Endodermal cell (in vitro differentiated cells): ENCODE results near the gene SFXN1. TPM values are rescaled to one million over a fixed set of nuclear protein-coding genes. Genes with fewer than 3 reads are reported as not detected.

Source experiments
- DNase-seq: peaks from one replicate; pipeline ENCODE4 v3.0.0-alpha.2; 2017
- H3K27ac ChIP-seq: 2 replicates; pipeline ENCODE4 v1.5.1; 2013; ENCODE audit warnings: mild to moderate bottlenecking, low read depth, low read length, moderate library complexity
- H3K27me3 ChIP-seq: 2 replicates; pipeline ENCODE4 v1.6.1; 2013; ENCODE audit warnings: mild to moderate bottlenecking, low read length, moderate library complexity; ENCODE audit not compliant: insufficient read depth, control insufficient read depth, poor library complexity, severe bottlenecking
- H3K36me3 ChIP-seq: 2 replicates; pipeline ENCODE4 v1.7.0; 2013; ENCODE audit warnings: mild to moderate bottlenecking, low read length, moderate library complexity; ENCODE audit not compliant: control insufficient read depth, insufficient read depth
- H3K4me1 ChIP-seq: one replicate; pipeline ENCODE4 v1.7.0; 2013; ENCODE audit warnings: low read length; ENCODE audit not compliant: control insufficient read depth, insufficient read depth
- H3K4me3 ChIP-seq: 2 replicates; pipeline ENCODE4 v1.5.1; 2013; ENCODE audit warnings: mild to moderate bottlenecking, low read length, moderate library complexity
- H3K9ac ChIP-seq: 2 replicates; pipeline ENCODE4 v1.6.1; 2013; ENCODE audit warnings: mild to moderate bottlenecking, low read length, moderate library complexity; ENCODE audit not compliant: poor library complexity, severe bottlenecking; ENCODE audit errors: extremely low read depth
- H3K9me3 ChIP-seq: 2 replicates; pipeline ENCODE4 v1.6.1; 2013; ENCODE audit warnings: mild to moderate bottlenecking, low read length, moderate library complexity; ENCODE audit not compliant: control insufficient read depth
- H3K27ac Mint-ChIP-seq: 2 replicates; pipeline ENCODE4 v1.8.0; 2020; ENCODE audit warnings: mixed read lengths
- H3K27me3 Mint-ChIP-seq: 2 replicates; pipeline ENCODE4 v1.8.0; 2021; ENCODE audit warnings: mild to moderate bottlenecking, mixed read lengths; ENCODE audit not compliant: insufficient read depth
- H3K36me3 Mint-ChIP-seq: 2 replicates; pipeline ENCODE4 v1.8.0; 2020; ENCODE audit warnings: low read depth, mixed read lengths
- H3K4me1 Mint-ChIP-seq: 2 replicates; pipeline ENCODE4 v1.8.0; 2020; ENCODE audit warnings: mixed read lengths
- H3K4me3 Mint-ChIP-seq: 2 replicates; pipeline ENCODE4 v1.8.0; 2020; ENCODE audit warnings: mild to moderate bottlenecking, moderate library complexity, mixed read lengths
- H3K9me3 Mint-ChIP-seq: 2 replicates; pipeline ENCODE4 v1.8.0; 2020; ENCODE audit warnings: mild to moderate bottlenecking, mixed read lengths
- CTCF ChIP-seq: fragments of 200-600 bp; sonication (generic); conservative IDR thresholded peaks from 2 replicates; pipeline ENCODE4 v1.5.0; 2021; ENCODE audit warnings: antibody characterized with exemption, mild to moderate bottlenecking
- WGBS, 2 experiments: methylation state at CpG; one replicate each; pipeline versions ENCODE4 v1.1.5 to v1.1.7; 2013; ENCODE audit warnings: missing lambda C conversion rate in 2 of 2, mixed read lengths in 1 of 2; ENCODE audit not compliant: insufficient coverage in 1 of 2, insufficient read length in 1 of 2; 5-methylcytosine and 5-hydroxymethylcytosine counted together
- total RNA-seq, 2 donors: library from RNA; stranded (reverse); fragmentation: NEBNext Ultra II Directional in 1 of 2; extraction: Animal tissue kit (Norgen Biotek cat#: 25700) in 1 of 2; gene quantifications; 2 replicates in 1 of 2; 3 replicates in 1 of 2; pipeline ENCODE4 v1.2.1, GENCODE V29; 2021

The SFXN1 gene
- total RNA-seq, 2 donors from 2014 or later, result 122 to 154 TPM

GRCh38 chr5:175554296-175554695, 75.9 kb downstream of the SFXN1 start:
- no peak for TF ChIP-seq CTCF
- H3K27me3 Mint-ChIP-seq, result no peaks in the 10 kb centered on the region
- DNase-seq, result no peak
- Histone ChIP-seq H3K27ac (no peak overlapping the region), H3K4me1 (no peaks in the 10 kb centered on the region), H3K36me3 (no peaks in the 10 kb centered on the region), H3K4me3 (no peak overlapping the region), H3K9me3 (no peaks in the 10 kb centered on the region), H3K27me3 (no peaks in the 10 kb centered on the region), H3K9ac (no peak overlapping the region)
- no peaks in the 10 kb centered on the region for H3K9me3 Mint-ChIP-seq
- 89 to 92% methylated on average over 8 of the region's 8 CpGs for WGBS, 2 experiments
- no peaks in the 10 kb centered on the region for H3K36me3 Mint-ChIP-seq
- H3K4me1 Mint-ChIP-seq, result peaks cover 11% of the 10 kb centered on the region
- H3K4me3 Mint-ChIP-seq, result no peak overlapping the region
- no peak overlapping the region for H3K27ac Mint-ChIP-seq

GRCh38 chr5:175555168-175555785, 76.9 kb downstream of the SFXN1 start:
- H3K9ac ChIP-seq, result no peak overlapping the region
- no peak overlapping the region for H3K4me3 Mint-ChIP-seq
- H3K9me3 ChIP-seq, result no peaks in the 10 kb centered on the region
- DNase-seq, result no peak
- TF ChIP-seq CTCF, result no peak
- no peaks in the 10 kb centered on the region for H3K36me3 ChIP-seq
- no peak overlapping the region for H3K4me3 ChIP-seq
- H3K36me3 Mint-ChIP-seq, result no peaks in the 10 kb centered on the region
- H3K4me1 ChIP-seq, result no peaks in the 10 kb centered on the region
- H3K27me3 ChIP-seq, result no peaks in the 10 kb centered on the region
- peak overlapping the region; percentile 19 for H3K27ac Mint-ChIP-seq
- no peaks in the 10 kb centered on the region for H3K27me3 Mint-ChIP-seq
- no peak overlapping the region for H3K27ac ChIP-seq
- H3K9me3 Mint-ChIP-seq, result no peaks in the 10 kb centered on the region
- 92 to 100% methylated on average over 6 to 12 of the region's 12 CpGs for WGBS, 2 experiments
- H3K4me1 Mint-ChIP-seq, result peaks cover 11% of the 10 kb centered on the region

GRCh38 chr5:175556794-175557193, 78.4 kb downstream of the SFXN1 start:
- no peak overlapping the region for H3K9ac ChIP-seq
- H3K4me3 ChIP-seq, result no peak overlapping the region
- no peaks in the 10 kb centered on the region for H3K27me3 Mint-ChIP-seq
- H3K4me1 Mint-ChIP-seq, result peaks cover 11% of the 10 kb centered on the region
- no peaks in the 10 kb centered on the region for H3K9me3 Mint-ChIP-seq
- H3K36me3 ChIP-seq, result no peaks in the 10 kb centered on the region
- peak; percentile 67 for DNase-seq
- no peak overlapping the region for H3K4me3 Mint-ChIP-seq
- 56 to 68% methylated on average over 4 of the region's 4 CpGs for WGBS, 2 experiments
- no peaks in the 10 kb centered on the region for H3K4me1 ChIP-seq
- no peak overlapping the region for H3K27ac ChIP-seq
- H3K36me3 Mint-ChIP-seq, result no peaks in the 10 kb centered on the region
- no peaks in the 10 kb centered on the region for H3K9me3 ChIP-seq
- H3K27me3 ChIP-seq, result no peaks in the 10 kb centered on the region
- H3K27ac Mint-ChIP-seq, result no peak overlapping the region
- TF ChIP-seq CTCF, result no peak
